GM23338 (cell line): Measurements from ENCODE around the gene GPD2. TPM values are rescaled to one million over a fixed set of nuclear protein-coding genes. Genes with fewer than 3 reads are reported as not detected.

ENCODE experiments used
- ATAC-seq: fragments of 200-7000 bp; cut with Tn5 transposase; 3 replicates; pipeline ENCODE4 v1.9.1; 2020
- DNase-seq: peaks from one replicate; pipeline ENCODE4 v3.0.0-alpha.2; 2015; ENCODE audit warnings: low spot score
- H2AFZ ChIP-seq: fragments of 200-600 bp; sonication (generic); 2 replicates; pipeline ENCODE4 v1.8.0; 2016; ENCODE audit warnings: antibody characterized with exemption, mild to moderate bottlenecking, moderate library complexity
- H3F3A ChIP-seq: fragments of 200-600 bp; sonication (generic); replicated peaks from 2 replicates; pipeline ENCODE4 v1.8.0; 2017; ENCODE audit warnings: antibody characterized with exemption, mixed run types, low read depth
- H3K27ac ChIP-seq: fragments of 200-600 bp; sonication (generic); 2 replicates; pipeline ENCODE4 v1.6.1; 2016; ENCODE audit warnings: low read depth
- H3K27me3 ChIP-seq: fragments of 200-600 bp; sonication (generic); 2 replicates; pipeline ENCODE4 v1.8.0; 2016; ENCODE audit warnings: mild to moderate bottlenecking, mixed run types, moderate library complexity; ENCODE audit not compliant: insufficient read depth
- H3K36me3 ChIP-seq: fragments of 200-600 bp; sonication (generic); 2 replicates; pipeline ENCODE4 v1.8.0; 2016; ENCODE audit warnings: mild to moderate bottlenecking; ENCODE audit not compliant: insufficient read depth
- H3K4me1 ChIP-seq: fragments of 200-600 bp; sonication (generic); 2 replicates; pipeline ENCODE4 v1.8.0; 2016; ENCODE audit warnings: mild to moderate bottlenecking, moderate library complexity; ENCODE audit not compliant: insufficient read depth
- H3K4me2 ChIP-seq: fragments of 200-600 bp; sonication (generic); 2 replicates; pipeline ENCODE4 v1.7.1; 2017; ENCODE audit warnings: mixed run types
- H3K4me3 ChIP-seq: fragments of 200-600 bp; sonication (generic); 2 replicates; pipeline ENCODE4 v1.6.1; 2016; ENCODE audit warnings: mixed run types
- H3K79me2 ChIP-seq: fragments of 200-600 bp; sonication (generic); replicated peaks from 2 replicates; pipeline ENCODE4 v1.8.0; 2017; ENCODE audit warnings: mild to moderate bottlenecking; ENCODE audit not compliant: insufficient read depth
- H3K9me2 ChIP-seq: fragments of 200-600 bp; sonication (generic); 2 replicates; pipeline ENCODE4 v1.8.0; 2017; ENCODE audit not compliant: insufficient read depth
- H4K20me1 ChIP-seq: fragments of 200-600 bp; sonication (generic); replicated peaks from 2 replicates; pipeline ENCODE4 v1.8.0; 2017; ENCODE audit warnings: mild to moderate bottlenecking; ENCODE audit not compliant: insufficient read depth
- H3K27ac Mint-ChIP-seq: 2 replicates; pipeline ENCODE4 v1.8.0; 2020; ENCODE audit warnings: inconsistent platforms, mild to moderate bottlenecking, moderate library complexity, mixed read lengths
- H3K27me3 Mint-ChIP-seq: 3 replicates; pipeline ENCODE4 v1.8.0; 2022; ENCODE audit warnings: low read depth, mild to moderate bottlenecking, moderate library complexity, mixed read lengths, inconsistent platforms; ENCODE audit not compliant: insufficient read depth, poor library complexity
- H3K36me3 Mint-ChIP-seq: 3 replicates; pipeline ENCODE4 v1.8.0; 2021; ENCODE audit warnings: low read depth, mild to moderate bottlenecking, inconsistent platforms, moderate library complexity, mixed read lengths
- H3K4me1 Mint-ChIP-seq: 3 replicates; pipeline ENCODE4 v1.8.0; 2020; ENCODE audit warnings: mild to moderate bottlenecking, inconsistent platforms, mixed read lengths
- H3K4me3 Mint-ChIP-seq: 3 replicates; pipeline ENCODE4 v1.8.0; 2021; ENCODE audit warnings: moderate library complexity, mild to moderate bottlenecking, inconsistent platforms, mixed read lengths
- H3K9me3 Mint-ChIP-seq: 3 replicates; pipeline ENCODE4 v1.8.0; 2020; ENCODE audit warnings: moderate library complexity, mild to moderate bottlenecking, inconsistent platforms, mixed read lengths
- CREB1 ChIP-seq: fragments of 250-450 bp; sonication (Bioruptor Pico); IDR thresholded peaks from 2 replicates; pipeline ENCODE4 v1.5.0; 2020; ENCODE audit warnings: low read depth, mild to moderate bottlenecking, moderate library complexity
- ETS1 ChIP-seq: IDR thresholded peaks from 2 replicates; pipeline ENCODE4 v1.6.1; 2016; ENCODE audit warnings: antibody characterized with exemption
- EZH2 ChIP-seq: fragments of 200-600 bp; sonication (generic); IDR thresholded peaks from one replicate; pipeline ENCODE4 v1.8.0; 2017; ENCODE audit warnings: antibody characterized with exemption, mild to moderate bottlenecking, low read depth; ENCODE audit not compliant: unreplicated experiment
- EZH2phosphoT487 ChIP-seq: fragments of 200-600 bp; sonication (generic); IDR thresholded peaks from one replicate; pipeline ENCODE4 v1.8.1; 2018; ENCODE audit warnings: antibody characterized with exemption; ENCODE audit not compliant: unreplicated experiment
- JUNB ChIP-seq: IDR thresholded peaks from one replicate; pipeline ENCODE4 v1.6.1; 2016; ENCODE audit warnings: antibody characterized with exemption; ENCODE audit not compliant: unreplicated experiment
- NANOG ChIP-seq: IDR thresholded peaks from 2 replicates; pipeline ENCODE4 v1.6.1; 2016; ENCODE audit warnings: antibody characterized with exemption, borderline replicate concordance
- POLR2AphosphoS5 ChIP-seq: IDR thresholded peaks from 2 replicates; pipeline ENCODE4 v1.6.1; 2016; ENCODE audit warnings: antibody characterized with exemption, low read depth
- REST ChIP-seq: IDR thresholded peaks from one replicate; pipeline ENCODE4 v1.6.1; 2018; ENCODE audit warnings: antibody characterized with exemption; ENCODE audit not compliant: unreplicated experiment
- STAT1 ChIP-seq: IDR thresholded peaks from one replicate; pipeline ENCODE4 v1.6.1; 2016; ENCODE audit warnings: antibody characterized with exemption; ENCODE audit not compliant: unreplicated experiment
- ZNF114 ChIP-seq: fragments of 250-450 bp; sonication (Bioruptor Pico); IDR thresholded peaks from 2 replicates; pipeline ENCODE4 v1.5.0; 2020; ENCODE audit warnings: mild to moderate bottlenecking, moderate library complexity
- ZNF331 ChIP-seq: fragments of 250-450 bp; sonication (Bioruptor Pico); IDR thresholded peaks from 2 replicates; pipeline ENCODE4 v1.5.0; 2020; ENCODE audit warnings: low read depth, mild to moderate bottlenecking, moderate library complexity
- polyA plus RNA-seq: library from polyadenylated mRNA; unstranded; fragments of >200 nt; fragmentation: Nextera tagmentation; extraction: Ambion mirVana; gene quantifications from 2 replicates; pipeline ENCODE4 v1.2.1, GENCODE V29; 2016
- total RNA-seq: library from RNA; depleted of rRNA; stranded (reverse); fragments of >200 nt; shearing (Covaris generic); gene quantifications from 2 replicates; pipeline ENCODE4 v1.2.3, GENCODE V29; 2014
- TF ChIP-seq, protein P1 (sequence below), 2 experiments: fragments of 200-600 bp in 1 of 2; sonication (generic) in 1 of 2; conservative IDR thresholded peaks; 2 replicates each; pipeline versions ENCODE4 v1.5.1 to v1.6.1; 2016 to 2017; ENCODE audit warnings: antibody characterized with exemption in 2 of 2, low read depth in 2 of 2, mild to moderate bottlenecking in 2 of 2, moderate library complexity in 1 of 2
- TF ChIP-seq, protein P2 (sequence below): fragments of 250-450 bp; sonication (Bioruptor Pico); IDR thresholded peaks from 2 replicates; pipeline ENCODE4 v1.5.0; 2020; ENCODE audit warnings: mild to moderate bottlenecking, moderate library complexity

GPD2 gene
- total and polyA plus RNA-seq, 2 experiments from 2014 or later, result 9.4 to 67.4 TPM

DNA sequence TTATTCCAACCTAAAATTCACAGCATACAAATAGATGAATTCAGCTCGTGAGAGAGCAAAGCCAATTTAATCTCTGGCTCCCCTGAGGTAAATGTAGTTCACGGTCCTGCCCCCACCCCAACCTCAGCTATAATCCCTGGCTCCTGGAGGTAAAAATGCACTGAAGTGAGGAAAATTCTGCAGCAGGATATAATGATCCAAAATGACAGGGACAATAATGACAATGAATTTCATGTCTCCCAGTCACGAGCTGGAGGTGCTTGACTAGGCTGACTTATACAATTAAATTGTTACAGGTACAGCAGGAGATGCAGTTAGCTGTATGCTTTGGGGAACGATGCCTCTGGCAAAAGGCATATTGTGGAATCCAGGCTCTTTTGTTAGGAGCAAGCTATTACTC is 82.0 kb downstream of the GPD2 start:
- Histone ChIP-seq H3K4me2 (no peak overlapping the region), H3F3A (no peaks in the 10 kb centered on the region), H3K27ac (no peak overlapping the region), H3K27me3 (no peaks in the 10 kb centered on the region), H3K79me2 (no peaks in the 10 kb centered on the region), H3K36me3 (no peaks in the 10 kb centered on the region), H4K20me1 (no peaks in the 10 kb centered on the region), H3K4me1 (no peaks in the 10 kb centered on the region), H2AFZ (no peak overlapping the region), H3K4me3 (no peak overlapping the region), H3K9me2 (no peaks in the 10 kb centered on the region)
- peaks cover 4% of the 10 kb centered on the region; the same call in 2 of the 3 replicates for H3K9me3 Mint-ChIP-seq
- DNase-seq, result no peak
- H3K4me1 Mint-ChIP-seq, result no peaks in the 10 kb centered on the region
- no peaks in the 10 kb centered on the region for H3K27me3 Mint-ChIP-seq
- ATAC-seq, result no peak
- no peak overlapping the region for H3K4me3 Mint-ChIP-seq
- H3K36me3 Mint-ChIP-seq, result peaks cover 10% of the 10 kb centered on the region; the same call in 2 of the 3 replicates
- TF ChIP-seq REST, result no peak
- no peak for TF ChIP-seq CREB1 (CRISPR knock-in tag)
- no peak for TF ChIP-seq ZNF114
- no peak for TF ChIP-seq ETS1
- TF ChIP-seq ZNF331 (CRISPR knock-in tag), result no peak
- TF ChIP-seq, protein P1, sequence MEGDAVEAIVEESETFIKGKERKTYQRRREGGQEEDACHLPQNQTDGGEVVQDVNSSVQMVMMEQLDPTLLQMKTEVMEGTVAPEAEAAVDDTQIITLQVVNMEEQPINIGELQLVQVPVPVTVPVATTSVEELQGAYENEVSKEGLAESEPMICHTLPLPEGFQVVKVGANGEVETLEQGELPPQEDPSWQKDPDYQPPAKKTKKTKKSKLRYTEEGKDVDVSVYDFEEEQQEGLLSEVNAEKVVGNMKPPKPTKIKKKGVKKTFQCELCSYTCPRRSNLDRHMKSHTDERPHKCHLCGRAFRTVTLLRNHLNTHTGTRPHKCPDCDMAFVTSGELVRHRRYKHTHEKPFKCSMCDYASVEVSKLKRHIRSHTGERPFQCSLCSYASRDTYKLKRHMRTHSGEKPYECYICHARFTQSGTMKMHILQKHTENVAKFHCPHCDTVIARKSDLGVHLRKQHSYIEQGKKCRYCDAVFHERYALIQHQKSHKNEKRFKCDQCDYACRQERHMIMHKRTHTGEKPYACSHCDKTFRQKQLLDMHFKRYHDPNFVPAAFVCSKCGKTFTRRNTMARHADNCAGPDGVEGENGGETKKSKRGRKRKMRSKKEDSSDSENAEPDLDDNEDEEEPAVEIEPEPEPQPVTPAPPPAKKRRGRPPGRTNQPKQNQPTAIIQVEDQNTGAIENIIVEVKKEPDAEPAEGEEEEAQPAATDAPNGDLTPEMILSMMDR (conservative IDR thresholded peaks at IDR 0.05; ENCODE audit: low read depth in 2 of 2), result no peak
- no peak for TF ChIP-seq POLR2AphosphoS5
- TF ChIP-seq JUNB, result no peak
- TF ChIP-seq, protein P2, sequence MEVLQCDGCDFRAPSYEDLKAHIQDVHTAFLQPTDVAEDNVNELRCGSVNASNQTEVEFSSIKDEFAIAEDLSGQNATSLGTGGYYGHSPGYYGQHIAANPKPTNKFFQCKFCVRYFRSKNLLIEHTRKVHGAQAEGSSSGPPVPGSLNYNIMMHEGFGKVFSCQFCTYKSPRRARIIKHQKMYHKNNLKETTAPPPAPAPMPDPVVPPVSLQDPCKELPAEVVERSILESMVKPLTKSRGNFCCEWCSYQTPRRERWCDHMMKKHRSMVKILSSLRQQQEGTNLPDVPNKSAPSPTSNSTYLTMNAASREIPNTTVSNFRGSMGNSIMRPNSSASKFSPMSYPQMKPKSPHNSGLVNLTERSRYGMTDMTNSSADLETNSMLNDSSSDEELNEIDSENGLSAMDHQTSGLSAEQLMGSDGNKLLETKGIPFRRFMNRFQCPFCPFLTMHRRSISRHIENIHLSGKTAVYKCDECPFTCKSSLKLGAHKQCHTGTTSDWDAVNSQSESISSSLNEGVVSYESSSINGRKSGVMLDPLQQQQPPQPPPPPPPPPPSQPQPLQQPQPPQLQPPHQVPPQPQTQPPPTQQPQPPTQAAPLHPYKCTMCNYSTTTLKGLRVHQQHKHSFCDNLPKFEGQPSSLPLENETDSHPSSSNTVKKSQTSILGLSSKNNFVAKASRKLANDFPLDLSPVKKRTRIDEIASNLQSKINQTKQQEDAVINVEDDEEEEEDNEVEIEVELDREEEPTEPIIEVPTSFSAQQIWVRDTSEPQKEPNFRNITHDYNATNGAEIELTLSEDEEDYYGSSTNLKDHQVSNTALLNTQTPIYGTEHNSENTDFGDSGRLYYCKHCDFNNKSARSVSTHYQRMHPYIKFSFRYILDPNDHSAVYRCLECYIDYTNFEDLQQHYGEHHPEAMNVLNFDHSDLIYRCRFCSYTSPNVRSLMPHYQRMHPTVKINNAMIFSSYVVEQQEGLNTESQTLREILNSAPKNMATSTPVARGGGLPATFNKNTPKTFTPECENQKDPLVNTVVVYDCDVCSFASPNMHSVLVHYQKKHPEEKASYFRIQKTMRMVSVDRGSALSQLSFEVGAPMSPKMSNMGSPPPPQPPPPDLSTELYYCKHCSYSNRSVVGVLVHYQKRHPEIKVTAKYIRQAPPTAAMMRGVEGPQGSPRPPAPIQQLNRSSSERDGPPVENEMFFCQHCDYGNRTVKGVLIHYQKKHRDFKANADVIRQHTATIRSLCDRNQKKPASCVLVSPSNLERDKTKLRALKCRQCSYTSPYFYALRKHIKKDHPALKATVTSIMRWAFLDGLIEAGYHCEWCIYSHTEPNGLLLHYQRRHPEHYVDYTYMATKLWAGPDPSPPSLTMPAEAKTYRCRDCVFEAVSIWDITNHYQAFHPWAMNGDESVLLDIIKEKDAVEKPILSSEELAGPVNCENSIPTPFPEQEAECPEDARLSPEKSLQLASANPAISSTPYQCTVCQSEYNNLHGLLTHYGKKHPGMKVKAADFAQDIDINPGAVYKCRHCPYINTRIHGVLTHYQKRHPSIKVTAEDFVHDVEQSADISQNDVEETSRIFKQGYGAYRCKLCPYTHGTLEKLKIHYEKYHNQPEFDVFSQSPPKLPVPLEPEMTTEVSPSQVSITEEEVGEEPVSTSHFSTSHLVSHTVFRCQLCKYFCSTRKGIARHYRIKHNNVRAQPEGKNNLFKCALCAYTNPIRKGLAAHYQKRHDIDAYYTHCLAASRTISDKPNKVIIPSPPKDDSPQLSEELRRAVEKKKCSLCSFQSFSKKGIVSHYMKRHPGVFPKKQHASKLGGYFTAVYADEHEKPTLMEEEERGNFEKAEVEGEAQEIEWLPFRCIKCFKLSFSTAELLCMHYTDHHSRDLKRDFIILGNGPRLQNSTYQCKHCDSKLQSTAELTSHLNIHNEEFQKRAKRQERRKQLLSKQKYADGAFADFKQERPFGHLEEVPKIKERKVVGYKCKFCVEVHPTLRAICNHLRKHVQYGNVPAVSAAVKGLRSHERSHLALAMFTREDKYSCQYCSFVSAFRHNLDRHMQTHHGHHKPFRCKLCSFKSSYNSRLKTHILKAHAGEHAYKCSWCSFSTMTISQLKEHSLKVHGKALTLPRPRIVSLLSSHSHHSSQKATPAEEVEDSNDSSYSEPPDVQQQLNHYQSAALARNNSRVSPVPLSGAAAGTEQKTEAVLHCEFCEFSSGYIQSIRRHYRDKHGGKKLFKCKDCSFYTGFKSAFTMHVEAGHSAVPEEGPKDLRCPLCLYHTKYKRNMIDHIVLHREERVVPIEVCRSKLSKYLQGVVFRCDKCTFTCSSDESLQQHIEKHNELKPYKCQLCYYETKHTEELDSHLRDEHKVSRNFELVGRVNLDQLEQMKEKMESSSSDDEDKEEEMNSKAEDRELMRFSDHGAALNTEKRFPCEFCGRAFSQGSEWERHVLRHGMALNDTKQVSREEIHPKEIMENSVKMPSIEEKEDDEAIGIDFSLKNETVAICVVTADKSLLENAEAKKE (CRISPR knock-in tag), result no peak
- TF ChIP-seq NANOG, result no peak
- no peak for TF ChIP-seq STAT1
- no peak for TF ChIP-seq EZH2phosphoT487
- no peak for TF ChIP-seq EZH2
- no peak overlapping the region for H3K27ac Mint-ChIP-seq
